ENCODE results near the gene IKZF3. TPM values are rescaled to one million over a fixed set of nuclear protein-coding genes. Genes with fewer than 3 reads are reported as not detected.
"Not testable (repeated sequence)": the region's sequence is repeated elsewhere in the genome, so short reads cannot be mapped to it uniquely, and the experiment has no call there.

The IKZF3 gene
- total RNA-seq, 6 experiments from 2014 or later = 0.22 to 1.9 (median 0.92) TPM

GRCh38 chr17:39861235-39861634 is 2.9 kb downstream of the IKZF3 start:
- no peak for ATAC-seq
- DNase-seq = no peak
- H3K36me3 ChIP-seq = no peaks in the 10 kb centered on the region
- H3K27ac ChIP-seq = no peak overlapping the region
- no peaks in the 10 kb centered on the region for H3K9me3 ChIP-seq
- no peaks in the 10 kb centered on the region for H3K27me3 ChIP-seq
- no peaks in the 10 kb centered on the region for H3K4me1 ChIP-seq
- 78% methylated on average over 5 of the region's 5 CpGs for WGBS (ENCODE audit: insufficient coverage, low coverage, low lambda C conversion rate, missing lambda C conversion rate)
- intact Hi-C loops (cut with DNase I) = no loop called here
- TF ChIP-seq CTCF (IDR thresholded peaks at IDR 0.05) = no peak
- TF ChIP-seq POLR2A (IDR thresholded peaks at IDR 0.05) = no peak
- no peak overlapping the region for H3K4me3 ChIP-seq

- ATAC-seq; H3K4me3 ChIP-seq; H3K4me1 ChIP-seq; H3K9me3 ChIP-seq; H3K27me3 ChIP-seq; H3K27ac ChIP-seq; intact Hi-C loops (cut with DNase I); DNase-seq; H3K36me3 ChIP-seq: not testable (repeated sequence)
- 85% methylated on average over 9 of the region's 9 CpGs for WGBS (ENCODE audit: insufficient coverage, low coverage, low lambda C conversion rate, missing lambda C conversion rate)
Measured at GRCh38 chr17:39855911-39856649, 8.0 kb downstream of the IKZF3 start.

GRCh38 chr17:39854909-39855308 is 9.2 kb downstream of the IKZF3 start:
- no peak overlapping the region for H3K4me3 ChIP-seq

GRCh38 chr17:39852239-39852638 is 11.9 kb downstream of the IKZF3 start:
- H3K36me3 ChIP-seq = no peaks in the 10 kb centered on the region
- H3K4me3 ChIP-seq = no peak overlapping the region
- no peaks in the 10 kb centered on the region for H3K4me1 ChIP-seq
- H3K9me3 ChIP-seq = no peaks in the 10 kb centered on the region
- H3K27me3 ChIP-seq = no peaks in the 10 kb centered on the region
- ATAC-seq (no peak), DNase-seq (no peak)
- intact Hi-C loops (cut with DNase I) = no loop called here
- TF ChIP-seq POLR2A (IDR thresholded peaks at IDR 0.05) = no peak
- TF ChIP-seq CTCF (IDR thresholded peaks at IDR 0.05) = no peak
- 52% methylated on average over 3 of the region's 3 CpGs for WGBS (ENCODE audit: insufficient coverage, low coverage, low lambda C conversion rate, missing lambda C conversion rate)
- H3K27ac ChIP-seq = no peak overlapping the region

More at GRCh38 chr17:39854909-39855308, 9.2 kb downstream of the IKZF3 start:
- Histone ChIP-seq H3K27ac (no peak overlapping the region), H3K36me3 (no peaks in the 10 kb centered on the region), H3K4me1 (no peaks in the 10 kb centered on the region), H3K27me3 (no peaks in the 10 kb centered on the region), H3K9me3 (no peaks in the 10 kb centered on the region)
- no peak for DNase-seq
- TF ChIP-seq POLR2A (IDR thresholded peaks at IDR 0.05) (no peak), CTCF (IDR thresholded peaks at IDR 0.05) (no peak)
- no peak for ATAC-seq
- 83% methylated on average over 2 of the region's 2 CpGs for WGBS (ENCODE audit: insufficient coverage, low coverage, low lambda C conversion rate, missing lambda C conversion rate)
- intact Hi-C loops (cut with DNase I) = no loop called here

GRCh38 chr17:39850186-39850585 is 13.9 kb downstream of the IKZF3 start:
- H3K4me3 ChIP-seq; H3K27me3 ChIP-seq; DNase-seq; H3K9me3 ChIP-seq; H3K27ac ChIP-seq; ATAC-seq; H3K36me3 ChIP-seq; intact Hi-C loops (cut with DNase I); H3K4me1 ChIP-seq: not testable (repeated sequence)

Data from right lobe of liver (tissue), 6 donors.